HG02610 (cell line): Measurements from ENCODE around the gene GOLGA3.
"Not testable (repeated sequence)": the region's sequence is repeated elsewhere in the genome, so short reads cannot be mapped to it uniquely, and the experiment has no call there.

ENCODE experiments used
- ATAC-seq: cut with Tn5 transposase; IDR thresholded peaks from one replicate; pipeline ENCODE4 v1.9.1; 2021; ENCODE audit warnings: mild to moderate bottlenecking, moderate library complexity; ENCODE audit not compliant: unreplicated experiment

Gene GOLGA3

DNA sequence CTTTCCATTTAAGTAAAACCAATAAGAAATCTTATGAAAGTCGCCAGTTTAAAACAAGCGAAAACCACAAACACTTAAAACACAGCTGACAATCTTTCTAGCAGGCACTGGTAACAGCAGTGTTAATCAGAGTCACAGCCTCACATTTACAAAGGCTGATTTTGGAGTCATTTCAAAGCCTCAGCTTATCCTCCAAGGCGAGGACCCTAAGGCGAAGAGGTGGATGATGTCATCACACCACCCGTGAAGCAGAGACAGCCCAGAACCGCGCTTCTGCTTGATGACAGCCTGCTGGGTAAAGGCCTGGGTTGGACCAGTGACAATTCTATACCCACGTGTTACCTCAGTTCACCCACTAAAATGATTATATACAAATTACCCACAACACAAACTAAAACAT is 10.1 kb downstream of the GOLGA3 start:
- ATAC-seq: no peak

DNA sequence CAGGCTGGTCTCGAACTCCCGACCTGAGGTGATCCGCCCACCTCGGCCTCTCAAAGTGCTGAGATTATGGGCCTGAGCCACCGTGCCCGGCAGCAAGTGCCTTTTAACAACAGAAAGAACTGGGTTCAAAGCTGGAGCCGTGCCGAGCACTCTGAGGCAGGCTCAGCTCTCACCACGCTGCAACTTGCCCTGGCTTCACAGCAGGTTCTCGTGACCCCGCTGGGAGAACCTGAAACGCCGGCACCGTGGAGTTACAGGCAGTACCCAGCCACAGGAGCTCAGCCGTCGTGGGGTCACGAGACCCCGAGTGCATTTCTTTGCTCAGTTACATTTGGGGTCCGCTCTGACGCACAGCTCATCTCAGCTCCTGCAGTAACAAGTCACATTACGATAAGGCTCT is 14.4 kb downstream of the GOLGA3 start:
- ATAC-seq: no peak

DNA sequence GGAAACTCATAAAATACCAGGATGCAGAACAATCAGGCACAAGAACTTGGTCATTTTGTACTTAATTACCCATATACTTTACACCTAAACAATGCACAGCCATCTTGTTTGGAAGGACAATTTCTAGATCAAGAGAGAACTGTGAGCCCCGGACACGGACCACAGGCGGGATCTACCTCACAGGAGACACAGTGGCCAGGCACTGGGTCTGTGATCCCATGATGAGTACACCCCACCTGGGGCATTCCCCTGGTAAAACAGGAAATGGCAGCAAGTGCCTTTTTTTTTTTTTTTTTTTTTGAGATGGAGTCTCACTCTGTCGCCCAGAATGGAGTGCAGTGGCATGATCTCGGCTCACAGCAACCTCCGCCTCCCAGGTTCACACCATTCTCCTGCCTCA is 15.2 kb downstream of the GOLGA3 start:
- ATAC-seq: peak; percentile 68

DNA sequence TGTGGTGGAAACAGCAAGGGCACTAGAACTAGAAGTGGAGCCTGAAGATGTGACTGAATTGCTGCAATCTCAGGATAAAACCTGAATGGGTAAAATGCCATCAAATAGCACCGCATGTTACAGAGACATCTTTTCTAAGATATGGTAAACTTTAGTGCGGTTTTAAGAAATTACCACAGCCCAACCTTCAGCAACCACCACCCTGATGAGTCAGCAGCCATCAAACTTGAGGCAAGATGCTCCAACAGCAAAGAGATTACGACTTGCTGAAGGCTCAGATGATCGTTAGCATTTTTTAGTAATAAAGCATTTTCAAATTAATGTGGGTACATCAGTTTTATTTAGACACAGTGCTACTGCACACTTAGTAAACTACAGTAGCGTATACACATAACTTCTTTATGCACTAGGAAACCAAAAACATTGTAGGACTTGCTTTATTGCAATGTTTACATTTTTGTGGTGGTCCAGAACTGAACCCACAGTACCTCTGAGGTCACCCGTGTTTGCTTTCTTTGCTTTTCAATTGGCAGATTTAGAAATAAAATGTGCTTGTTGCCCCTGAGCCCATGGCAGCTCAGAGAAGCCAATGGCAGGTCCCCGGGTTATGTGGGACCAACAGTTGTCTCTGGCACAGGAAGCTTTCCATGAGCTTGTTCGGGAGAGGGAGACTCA is 15.9 kb downstream of the GOLGA3 start:
- no peak for ATAC-seq

DNA sequence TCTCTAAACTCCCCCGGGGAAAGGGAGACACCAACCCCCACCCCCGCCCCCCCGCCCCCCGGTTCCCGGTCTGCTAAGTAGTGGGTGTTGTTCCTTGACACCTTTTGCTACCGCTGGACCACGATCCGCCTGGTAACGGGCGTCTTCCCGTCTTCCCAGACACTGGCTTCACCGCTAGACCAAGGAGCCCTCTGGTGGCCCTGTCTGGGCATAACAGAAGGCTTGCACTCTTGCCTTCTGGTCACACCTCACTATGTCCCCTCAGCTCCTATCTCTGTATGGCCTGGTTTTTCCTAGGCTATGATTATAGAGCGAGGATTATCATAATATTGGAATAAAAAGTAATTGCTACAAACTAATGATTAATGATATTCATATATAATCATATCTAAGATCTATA is 19.3 kb downstream of the GOLGA3 start:
- not testable (repeated sequence) for ATAC-seq

DNA sequence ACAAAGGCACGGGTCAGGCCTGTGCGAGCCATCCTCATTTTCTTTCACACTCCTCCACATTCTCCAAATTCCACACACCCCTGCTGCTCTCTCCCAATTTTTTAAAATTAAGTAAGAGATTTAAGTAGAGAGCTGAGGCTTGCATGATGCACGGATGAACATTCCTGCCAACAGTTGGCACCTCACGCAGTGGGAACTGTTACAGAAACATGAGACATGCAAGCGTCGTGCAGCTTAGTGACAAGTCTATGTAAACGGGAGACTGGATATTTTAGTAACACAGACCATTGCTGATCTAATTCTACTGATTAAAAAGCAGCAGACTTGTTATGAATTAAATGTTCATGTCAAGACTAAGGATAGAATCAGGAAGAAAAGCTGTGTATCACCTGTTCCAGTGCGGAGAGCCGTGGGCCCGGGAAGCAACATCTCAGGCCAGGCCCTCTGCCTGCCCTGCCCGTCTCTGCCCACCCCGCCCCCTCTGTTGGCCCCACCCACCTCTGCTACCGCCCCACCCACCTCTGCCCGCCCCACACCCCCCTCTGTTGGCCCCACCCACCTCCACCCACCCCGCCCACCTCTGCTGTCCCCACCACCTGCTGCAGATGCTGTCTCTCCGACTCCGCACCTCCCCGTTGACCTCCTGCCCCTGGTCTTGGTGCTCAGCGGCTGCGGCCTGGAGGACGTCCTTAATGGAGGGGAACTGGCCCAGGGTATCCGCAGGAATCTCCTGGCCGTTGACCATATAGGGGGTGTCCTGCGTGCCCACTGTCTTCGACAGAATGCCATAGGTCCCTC is 21.2 kb downstream of the GOLGA3 start:
- no peak for ATAC-seq

DNA sequence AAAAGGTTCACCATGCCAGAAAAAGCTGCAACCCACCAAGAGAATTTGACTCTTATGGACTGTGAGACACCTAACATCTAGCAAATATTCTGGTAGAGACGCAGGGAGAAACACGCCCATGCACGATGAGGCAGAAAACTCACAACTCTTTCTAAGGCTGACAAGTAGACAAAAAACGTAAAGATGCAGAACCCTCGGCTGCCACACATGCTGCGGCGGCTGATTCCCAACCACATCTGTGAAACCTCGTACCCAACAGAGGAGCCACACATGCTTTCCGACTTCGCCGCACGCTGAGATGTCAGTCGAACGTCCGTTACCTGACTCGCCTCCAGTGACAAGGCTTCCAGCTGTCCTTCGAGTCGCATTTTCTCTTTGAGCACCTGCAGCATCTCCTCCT is 21.8 kb downstream of the GOLGA3 start:
- no peak for ATAC-seq

DNA sequence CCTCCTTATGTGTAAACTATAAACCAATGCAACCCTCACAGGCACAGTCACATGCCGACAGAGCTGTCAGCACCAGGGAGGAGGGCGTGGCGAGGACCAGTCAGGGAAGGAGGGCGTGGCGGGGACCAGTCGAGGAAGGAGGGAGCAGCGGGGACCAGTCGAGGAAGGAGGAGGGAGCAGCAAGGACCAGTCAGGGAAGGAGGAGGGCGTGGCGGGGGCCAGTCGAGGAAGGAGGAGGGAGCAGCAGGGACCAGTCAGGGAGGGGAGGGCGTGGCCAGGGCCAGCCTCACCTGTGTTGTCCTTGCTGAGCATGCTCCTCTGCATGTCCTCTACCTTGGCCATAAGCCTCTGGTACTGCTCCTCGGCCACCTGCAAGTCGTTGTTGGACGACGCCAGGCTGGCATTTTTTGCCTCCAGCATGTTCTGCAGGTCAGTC is 24.2 kb downstream of the GOLGA3 start:
- ATAC-seq: no peak

DNA sequence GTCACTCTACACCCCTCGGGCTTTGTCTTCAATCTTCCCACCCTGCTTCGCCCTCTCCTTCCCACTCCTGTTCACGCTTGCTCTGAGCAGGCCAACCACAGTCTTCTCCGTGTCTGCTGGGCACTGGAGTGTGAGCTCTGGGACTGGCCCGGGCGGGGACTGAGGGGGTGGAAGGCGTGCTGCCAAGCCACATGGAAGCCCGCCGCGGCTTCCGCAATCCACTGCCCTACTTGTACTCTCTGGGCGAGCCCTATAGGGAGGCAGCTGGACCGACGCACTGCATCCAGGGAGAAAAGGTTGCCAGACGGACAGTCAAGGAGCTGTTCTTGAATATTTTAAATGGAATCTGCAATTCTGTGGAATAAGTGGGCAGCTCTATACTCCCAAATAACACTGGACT is 24.8 kb downstream of the GOLGA3 start:
- no peak for ATAC-seq

DNA sequence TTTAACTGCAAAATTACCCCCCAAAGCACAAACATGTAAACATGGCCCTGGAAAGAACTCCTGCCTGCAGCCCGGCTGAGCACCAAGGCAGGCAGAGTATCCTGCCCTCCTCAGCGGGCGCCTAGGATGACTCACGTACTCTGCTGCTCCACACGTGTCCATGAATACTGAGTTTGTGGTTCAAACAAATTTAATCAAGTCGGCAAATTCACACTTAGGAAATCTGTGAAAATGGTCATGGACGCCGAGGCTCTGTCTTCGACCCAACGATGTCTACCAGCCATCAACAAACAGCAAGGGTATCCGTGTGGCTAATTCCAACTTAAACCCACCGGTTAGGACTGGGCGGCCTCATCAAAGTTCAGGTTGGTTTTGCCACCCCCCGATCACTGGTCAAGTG is 25.5 kb downstream of the GOLGA3 start:
- no peak for ATAC-seq

DNA sequence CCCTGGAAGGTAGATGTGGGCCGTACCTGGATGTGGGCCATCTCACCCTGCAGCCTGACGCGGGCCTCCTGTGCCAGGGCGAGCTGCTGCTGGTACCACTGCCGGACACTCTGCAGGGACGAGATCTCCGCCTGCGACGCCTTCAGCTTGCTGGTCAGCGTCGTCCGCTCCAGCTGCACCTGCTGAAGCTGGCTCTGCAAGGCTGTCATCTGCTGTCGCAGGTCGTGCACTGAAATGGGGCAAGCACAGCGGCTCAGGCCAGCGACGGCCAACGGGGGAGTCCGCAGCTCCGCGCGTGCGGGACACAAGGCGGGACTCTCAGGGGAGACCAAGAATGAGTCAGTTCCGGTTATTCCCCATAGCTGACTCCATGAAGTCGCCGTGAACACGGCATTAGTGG is 26.9 kb downstream of the GOLGA3 start:
- ATAC-seq: no peak

DNA sequence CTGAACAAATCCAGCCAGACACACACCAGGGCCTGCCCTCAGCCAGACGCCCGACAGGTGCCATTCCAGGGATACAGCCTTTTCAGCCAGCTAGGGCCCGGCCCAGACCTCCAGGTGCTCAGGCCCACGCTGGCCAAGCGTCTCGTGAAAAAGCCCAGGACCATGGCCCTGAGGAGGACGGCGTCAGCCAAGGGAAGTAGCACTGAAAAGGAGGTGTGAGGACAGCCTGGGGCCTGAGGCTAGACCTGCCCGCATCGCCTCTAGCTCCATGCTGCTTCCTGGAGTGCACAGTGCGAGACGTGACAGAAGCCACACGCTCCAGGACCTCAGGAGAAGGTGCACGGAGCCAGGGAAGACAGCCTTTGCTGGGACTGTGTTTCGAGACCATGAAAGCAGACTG is 29.8 kb downstream of the GOLGA3 start:
- no peak for ATAC-seq

DNA sequence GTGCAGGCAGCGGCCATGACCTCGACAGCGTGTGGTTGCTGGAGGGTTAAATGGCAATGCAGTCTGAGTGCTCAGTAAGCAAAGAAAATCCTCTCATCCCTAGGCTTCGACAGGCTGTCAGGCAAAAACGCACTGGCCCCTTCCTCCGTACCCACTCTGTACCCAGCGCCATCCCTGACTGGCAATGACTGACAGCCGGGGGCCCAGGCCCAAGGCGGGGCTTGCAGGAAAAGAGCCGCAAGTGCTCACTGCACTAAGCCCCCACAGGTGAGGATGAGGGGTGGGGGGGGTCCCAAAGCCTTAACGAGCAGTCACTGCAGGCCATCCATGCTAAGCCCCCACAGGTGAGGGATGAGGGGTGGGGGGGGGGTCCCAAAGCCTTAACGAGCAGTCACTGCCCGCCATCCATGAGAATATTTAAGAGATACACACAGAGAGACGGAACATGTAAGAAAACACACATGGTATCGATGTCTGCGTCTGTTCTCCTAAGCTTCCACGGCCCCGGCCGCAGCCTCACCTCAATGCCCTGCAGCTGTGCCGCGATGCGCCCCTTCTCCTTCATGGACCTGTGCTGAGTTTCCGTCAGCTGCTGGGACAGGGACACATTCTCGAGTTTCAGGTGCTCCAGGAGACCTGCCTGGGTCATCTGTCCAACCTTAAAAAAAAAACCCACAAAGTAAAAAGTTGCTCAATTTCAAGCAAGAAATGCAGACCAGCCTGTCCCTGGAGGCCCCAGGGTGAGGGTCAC is 30.7 kb downstream of the GOLGA3 start:
- ATAC-seq: no peak

DNA sequence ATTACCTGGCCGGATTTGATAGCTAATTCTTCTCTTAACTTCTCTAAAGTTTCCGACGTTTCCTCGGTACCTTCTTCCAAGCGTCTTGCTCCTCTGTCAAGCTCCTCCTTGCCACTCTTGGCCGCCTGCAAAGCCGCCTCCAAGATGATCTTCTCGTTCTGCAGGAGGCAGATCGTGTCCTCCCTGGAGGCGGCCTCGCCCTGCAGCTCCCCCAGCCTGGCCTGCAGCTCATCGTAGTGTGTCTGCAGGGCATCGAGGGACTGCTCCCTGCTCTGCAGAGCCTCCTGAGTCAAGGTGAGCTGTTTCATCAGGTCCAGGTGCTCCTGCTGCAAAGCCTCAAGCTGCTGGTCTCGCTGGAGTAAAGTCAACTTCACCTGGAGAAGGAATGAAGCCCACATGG is 32.8 kb downstream of the GOLGA3 start:
- no peak for ATAC-seq

DNA sequence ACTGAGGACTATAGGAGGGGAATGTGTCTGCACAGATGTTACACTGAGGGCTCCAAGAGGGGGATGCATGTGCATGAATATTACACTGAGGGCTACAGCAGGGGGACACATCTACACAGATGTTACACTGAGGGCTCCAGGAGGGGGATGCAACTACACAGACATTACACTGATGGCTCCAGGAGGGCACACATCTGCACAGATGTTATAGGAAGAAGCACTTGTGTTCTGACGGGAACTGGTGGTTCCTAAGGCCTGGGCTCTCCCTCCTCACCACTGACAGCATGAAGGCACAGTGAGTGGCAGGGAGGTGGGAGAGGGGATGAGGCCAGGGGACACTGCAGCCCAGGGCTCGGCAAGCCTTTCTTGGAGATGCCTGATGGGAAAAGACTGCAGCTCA is 36.7 kb downstream of the GOLGA3 start:
- not testable (repeated sequence) for ATAC-seq

DNA sequence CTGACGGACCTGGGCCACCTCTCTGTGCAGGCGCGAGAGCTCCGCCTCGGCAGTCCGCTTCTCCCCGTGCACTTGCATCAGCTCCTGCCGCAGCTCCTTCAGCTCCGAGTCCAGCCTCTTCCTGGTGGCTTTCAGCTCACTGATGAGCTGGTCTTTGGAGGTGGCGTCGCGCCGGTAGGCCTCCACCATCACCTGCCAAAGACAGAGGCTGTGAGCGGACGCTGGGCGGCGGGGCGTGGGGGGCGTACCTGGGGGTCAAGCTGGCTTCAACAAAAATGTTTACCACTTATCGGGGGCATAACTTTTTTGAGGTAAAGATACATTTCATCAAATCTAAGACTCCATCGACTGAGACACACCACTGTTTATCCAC is 39.6 kb downstream of the GOLGA3 start:
- ATAC-seq: no peak

DNA sequence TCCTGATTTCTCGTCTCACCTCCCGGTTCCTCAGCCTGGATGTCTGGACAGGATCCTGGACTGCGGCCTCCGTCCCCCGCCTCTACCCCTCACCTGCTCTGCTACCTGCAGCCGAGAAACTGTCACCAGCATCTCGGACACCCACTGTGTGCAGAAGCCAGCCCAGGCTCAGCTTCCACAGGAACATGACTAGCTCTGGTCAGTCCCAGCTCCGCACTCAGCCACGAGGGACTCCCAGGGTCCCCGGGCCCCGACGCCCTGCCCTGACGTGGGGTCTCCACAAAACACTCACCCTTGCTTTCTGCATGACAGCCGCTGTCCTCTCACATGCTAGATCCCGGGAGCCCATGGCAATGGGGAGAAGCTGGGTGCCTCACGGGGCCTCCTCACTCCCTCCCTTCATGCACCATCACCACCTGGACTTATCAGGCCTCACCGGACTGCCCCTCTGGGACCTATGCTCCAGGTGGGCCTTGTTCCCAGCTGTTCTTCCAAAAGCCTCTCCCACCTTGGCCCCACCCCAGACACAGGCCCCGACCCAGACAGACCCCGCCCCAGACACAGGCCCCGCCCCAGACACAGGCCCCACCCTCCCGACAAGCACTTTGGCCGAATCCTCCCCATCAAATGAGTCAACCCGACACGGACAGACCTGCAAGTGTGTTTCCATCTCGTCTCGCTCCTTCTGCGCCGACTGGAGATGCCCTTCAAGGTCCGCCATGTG is 40.1 kb downstream of the GOLGA3 start:
- ATAC-seq: no peak

DNA sequence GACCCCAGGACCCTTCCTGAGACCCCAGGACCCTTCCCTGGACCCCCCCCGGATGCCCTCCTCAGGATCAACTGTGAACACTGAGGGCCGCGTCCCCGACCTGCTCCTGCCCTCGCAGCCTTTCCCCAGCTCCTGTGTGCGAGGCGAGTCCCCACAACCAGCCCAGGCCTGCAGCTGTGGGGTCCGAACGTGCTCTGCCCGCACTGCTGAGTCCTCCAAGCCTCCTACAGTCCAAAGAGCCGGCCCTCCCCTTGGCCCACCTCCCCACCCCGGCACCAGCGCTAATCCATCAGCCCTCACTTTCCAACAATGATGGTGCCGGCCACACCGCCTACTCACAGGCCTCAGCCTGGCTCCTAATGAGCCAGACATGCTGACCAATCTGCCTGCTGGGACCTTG is 40.8 kb downstream of the GOLGA3 start:
- no peak for ATAC-seq

DNA sequence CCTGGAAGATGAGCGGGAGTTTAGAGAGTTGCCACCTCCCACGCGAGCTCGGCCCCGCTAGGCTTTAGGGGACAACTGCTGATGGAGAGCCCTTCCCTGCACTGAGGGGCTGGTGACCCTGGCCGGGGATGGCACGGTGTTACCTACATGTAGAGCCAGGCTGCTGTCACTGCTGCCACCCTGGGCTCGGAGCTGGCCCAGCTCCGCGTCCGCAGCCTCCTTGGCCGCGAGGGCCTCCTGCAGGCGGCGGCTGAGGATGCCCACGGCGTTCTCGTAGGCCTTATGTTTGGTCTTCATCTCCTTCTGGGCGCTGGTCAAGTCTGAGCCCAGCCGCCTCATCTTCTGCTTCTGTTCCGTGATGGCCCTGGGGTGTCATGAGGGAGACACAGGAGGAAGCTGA is 42.5 kb downstream of the GOLGA3 start:
- no peak for ATAC-seq

DNA sequence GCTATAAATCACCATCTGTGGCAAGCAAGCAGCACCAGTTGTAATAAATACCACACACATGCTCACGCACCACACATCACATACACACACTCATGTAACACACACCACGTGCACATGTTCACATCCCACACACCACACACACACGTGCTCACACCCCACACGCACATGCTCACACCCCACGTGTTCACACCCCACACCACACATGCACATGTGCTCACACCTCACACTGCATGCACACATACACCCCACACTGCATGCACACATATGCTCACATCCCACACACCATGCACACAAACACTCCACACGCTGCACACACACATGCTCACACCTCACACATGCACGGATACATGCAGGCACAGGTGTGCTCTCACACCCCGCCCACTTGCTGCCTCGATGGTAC is 44.1 kb downstream of the GOLGA3 start:
- no peak for ATAC-seq

DNA sequence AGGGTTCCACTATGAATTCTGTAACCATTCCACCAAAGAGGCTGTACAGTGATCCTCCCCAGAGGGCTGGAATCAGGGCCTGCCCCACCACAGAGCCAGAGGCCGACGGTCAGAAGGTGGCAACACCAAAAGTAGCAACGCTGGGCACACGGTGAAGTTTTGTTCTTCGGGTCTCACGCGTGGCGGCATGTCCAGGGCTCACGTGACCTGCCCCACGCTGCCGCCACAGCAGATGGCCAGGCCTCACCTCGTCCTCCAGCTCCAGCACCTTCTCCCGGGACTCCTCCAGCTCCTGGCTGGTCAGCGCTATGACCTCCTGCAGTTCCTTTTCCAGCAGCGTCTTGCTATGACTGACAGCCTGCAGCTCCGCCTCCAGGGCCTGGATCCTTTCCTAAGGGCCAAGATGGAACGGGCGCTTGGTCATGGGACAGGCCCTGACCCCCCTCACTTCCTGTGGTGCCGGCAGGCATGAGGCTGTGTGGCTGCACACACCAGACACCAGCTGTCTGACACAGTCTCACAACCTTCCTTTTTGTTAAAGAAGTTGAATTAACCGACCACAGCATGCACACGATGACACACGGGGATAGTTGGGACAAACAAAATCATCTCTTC is 44.6 kb downstream of the GOLGA3 start:
- ATAC-seq: no peak
